Osteocyte (in vitro differentiated cells): ENCODE data around the gene GDF10. TPM values are rescaled to one million over a fixed set of nuclear protein-coding genes. Genes with fewer than 3 reads are reported as not detected.

ENCODE experiments used
- DNase-seq: peaks from one replicate; pipeline ENCODE4 v3.0.0; 2021; ENCODE audit warnings: mixed read lengths; ENCODE audit not compliant: unreplicated experiment; ENCODE audit errors: extremely low spot score
- H3K27ac Mint-ChIP-seq: one replicate; pipeline ENCODE4 v1.8.0; 2021; ENCODE audit warnings: mild to moderate bottlenecking, mixed read lengths; ENCODE audit not compliant: unreplicated experiment
- H3K27me3 Mint-ChIP-seq: one replicate; pipeline ENCODE4 v1.8.0; 2021; ENCODE audit warnings: mixed read lengths; ENCODE audit not compliant: unreplicated experiment
- H3K36me3 Mint-ChIP-seq: one replicate; pipeline ENCODE4 v1.8.0; 2021; ENCODE audit warnings: mixed read lengths; ENCODE audit not compliant: unreplicated experiment
- H3K4me1 Mint-ChIP-seq: one replicate; pipeline ENCODE4 v1.8.0; 2021; ENCODE audit warnings: mixed read lengths; ENCODE audit not compliant: unreplicated experiment
- H3K4me3 Mint-ChIP-seq: one replicate; pipeline ENCODE4 v1.8.0; 2021; ENCODE audit warnings: mild to moderate bottlenecking, moderate library complexity, mixed read lengths; ENCODE audit not compliant: unreplicated experiment
- H3K9me3 Mint-ChIP-seq: one replicate; pipeline ENCODE4 v1.8.0; 2021; ENCODE audit warnings: mixed read lengths; ENCODE audit not compliant: unreplicated experiment
- total RNA-seq: library from RNA; stranded (reverse); gene quantifications from 2 replicates; pipeline ENCODE4 v1.2.1, GENCODE V29; 2021
- TF ChIP-seq, protein P1 (sequence below): fragments of 200-600 bp; sonication (generic); IDR thresholded peaks from 2 replicates; pipeline ENCODE4 v1.5.0; 2021; ENCODE audit warnings: antibody characterized with exemption, mild to moderate bottlenecking, moderate library complexity

Gene GDF10
- total RNA-seq, 1 donor from 2014 or later: not detected

DNA sequence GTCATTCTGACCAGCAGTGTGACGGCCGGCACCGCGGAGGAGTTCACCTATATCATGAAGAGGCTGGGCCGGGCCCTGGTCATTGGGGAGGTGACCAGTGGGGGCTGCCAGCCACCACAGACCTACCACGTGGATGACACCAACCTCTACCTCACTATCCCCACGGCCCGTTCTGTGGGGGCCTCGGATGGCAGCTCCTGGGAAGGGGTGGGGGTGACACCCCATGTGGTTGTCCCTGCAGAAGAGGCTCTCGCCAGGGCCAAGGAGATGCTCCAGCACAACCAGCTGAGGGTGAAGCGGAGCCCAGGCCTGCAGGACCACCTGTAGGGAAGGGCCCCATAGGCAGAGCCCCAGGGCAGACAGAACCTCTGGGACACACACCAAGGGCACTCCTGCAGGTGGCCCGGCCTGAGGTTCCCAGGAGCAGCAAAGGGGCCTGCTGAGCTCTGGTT is 57.2 kb downstream of the GDF10 start:
- TF ChIP-seq, protein P1, sequence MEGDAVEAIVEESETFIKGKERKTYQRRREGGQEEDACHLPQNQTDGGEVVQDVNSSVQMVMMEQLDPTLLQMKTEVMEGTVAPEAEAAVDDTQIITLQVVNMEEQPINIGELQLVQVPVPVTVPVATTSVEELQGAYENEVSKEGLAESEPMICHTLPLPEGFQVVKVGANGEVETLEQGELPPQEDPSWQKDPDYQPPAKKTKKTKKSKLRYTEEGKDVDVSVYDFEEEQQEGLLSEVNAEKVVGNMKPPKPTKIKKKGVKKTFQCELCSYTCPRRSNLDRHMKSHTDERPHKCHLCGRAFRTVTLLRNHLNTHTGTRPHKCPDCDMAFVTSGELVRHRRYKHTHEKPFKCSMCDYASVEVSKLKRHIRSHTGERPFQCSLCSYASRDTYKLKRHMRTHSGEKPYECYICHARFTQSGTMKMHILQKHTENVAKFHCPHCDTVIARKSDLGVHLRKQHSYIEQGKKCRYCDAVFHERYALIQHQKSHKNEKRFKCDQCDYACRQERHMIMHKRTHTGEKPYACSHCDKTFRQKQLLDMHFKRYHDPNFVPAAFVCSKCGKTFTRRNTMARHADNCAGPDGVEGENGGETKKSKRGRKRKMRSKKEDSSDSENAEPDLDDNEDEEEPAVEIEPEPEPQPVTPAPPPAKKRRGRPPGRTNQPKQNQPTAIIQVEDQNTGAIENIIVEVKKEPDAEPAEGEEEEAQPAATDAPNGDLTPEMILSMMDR: no peak
- DNase-seq: no peak
- no peaks in the 10 kb centered on the region for H3K36me3 Mint-ChIP-seq
- no peaks in the 10 kb centered on the region for H3K27me3 Mint-ChIP-seq
- no peaks in the 10 kb centered on the region for H3K4me1 Mint-ChIP-seq
- H3K27ac Mint-ChIP-seq: no peak overlapping the region
- no peak overlapping the region for H3K4me3 Mint-ChIP-seq
- no peaks in the 10 kb centered on the region for H3K9me3 Mint-ChIP-seq

DNA sequence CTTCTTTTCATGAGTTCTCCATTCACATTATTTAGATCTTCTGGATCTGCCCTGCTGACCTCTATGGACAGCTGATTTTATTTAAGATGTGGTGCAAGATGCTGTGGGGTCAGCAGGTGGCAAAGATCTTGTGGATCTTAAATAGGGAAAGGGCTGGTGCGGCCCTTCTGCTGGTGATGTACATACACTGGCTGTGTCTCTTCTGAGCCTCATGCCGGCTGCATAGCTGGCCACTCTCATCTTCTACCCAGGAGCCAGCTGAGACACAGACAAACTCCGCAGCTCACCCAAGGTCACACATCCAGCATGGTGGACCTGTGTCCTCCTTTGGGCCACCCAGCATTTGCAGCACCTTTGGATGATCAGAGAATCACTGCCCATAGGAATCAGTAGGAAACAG is 57.9 kb downstream of the GDF10 start:
- Mint-ChIP-seq H3K4me1 (no peaks in the 10 kb centered on the region), H3K36me3 (no peaks in the 10 kb centered on the region), H3K27ac (no peak overlapping the region), H3K4me3 (no peak overlapping the region), H3K27me3 (no peaks in the 10 kb centered on the region), H3K9me3 (no peaks in the 10 kb centered on the region)
- TF ChIP-seq, protein P1: no peak
- no peak for DNase-seq

DNA sequence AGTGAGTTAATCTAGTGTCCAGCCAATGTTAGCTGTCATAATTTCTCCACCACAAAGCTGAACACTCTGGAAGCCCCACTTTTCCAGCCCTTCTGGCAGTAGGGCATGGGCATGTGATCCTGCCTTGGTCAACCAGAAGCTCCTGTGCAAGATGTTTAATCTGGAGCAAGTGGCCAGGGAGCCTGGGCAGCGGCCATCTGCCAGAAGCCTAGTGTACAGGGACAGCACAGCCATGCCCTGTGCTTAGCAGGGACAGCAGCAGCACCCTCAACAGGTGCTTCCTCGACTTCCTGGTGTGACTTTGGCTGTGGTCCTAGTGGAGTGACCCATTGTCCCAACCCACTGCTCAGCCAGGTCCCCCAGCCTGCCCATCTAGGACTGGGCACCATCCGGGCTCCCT is 58.5 kb downstream of the GDF10 start:
- no peak for DNase-seq
- no peaks in the 10 kb centered on the region for H3K4me1 Mint-ChIP-seq
- TF ChIP-seq, protein P1: no peak

DNA sequence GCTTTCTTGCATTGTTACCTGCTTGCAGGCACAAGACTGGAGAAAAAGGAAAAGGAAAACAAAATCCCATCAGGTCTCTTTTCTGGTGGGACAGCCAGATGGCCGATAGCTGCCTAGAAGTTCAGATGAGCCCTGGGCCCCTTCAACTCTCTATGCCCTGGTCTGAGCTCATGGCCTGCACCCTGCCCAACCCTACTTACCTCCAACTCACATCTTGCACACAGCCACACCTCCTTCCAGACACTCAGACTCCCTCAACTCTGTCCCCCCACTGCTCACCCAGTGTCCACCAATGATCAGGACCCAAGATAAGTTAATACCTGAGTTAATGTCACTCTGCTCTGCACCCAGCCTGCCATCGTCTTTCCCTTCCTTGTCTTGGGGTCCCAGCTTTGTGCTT is 59.1 kb downstream of the GDF10 start:
- H3K27me3 Mint-ChIP-seq: no peaks in the 10 kb centered on the region
- no peak overlapping the region for H3K27ac Mint-ChIP-seq
- TF ChIP-seq, protein P1: no peak
- no peak overlapping the region for H3K4me3 Mint-ChIP-seq
- no peak for DNase-seq
- no peaks in the 10 kb centered on the region for H3K9me3 Mint-ChIP-seq
- no peaks in the 10 kb centered on the region for H3K4me1 Mint-ChIP-seq
- no peaks in the 10 kb centered on the region for H3K36me3 Mint-ChIP-seq

More for the DNA sequence above, 58.5 kb downstream of the GDF10 start:
- H3K36me3 Mint-ChIP-seq: no peaks in the 10 kb centered on the region
- H3K4me3 Mint-ChIP-seq: no peak overlapping the region
- no peaks in the 10 kb centered on the region for H3K9me3 Mint-ChIP-seq
- H3K27ac Mint-ChIP-seq: no peak overlapping the region
- H3K27me3 Mint-ChIP-seq: no peaks in the 10 kb centered on the region

DNA sequence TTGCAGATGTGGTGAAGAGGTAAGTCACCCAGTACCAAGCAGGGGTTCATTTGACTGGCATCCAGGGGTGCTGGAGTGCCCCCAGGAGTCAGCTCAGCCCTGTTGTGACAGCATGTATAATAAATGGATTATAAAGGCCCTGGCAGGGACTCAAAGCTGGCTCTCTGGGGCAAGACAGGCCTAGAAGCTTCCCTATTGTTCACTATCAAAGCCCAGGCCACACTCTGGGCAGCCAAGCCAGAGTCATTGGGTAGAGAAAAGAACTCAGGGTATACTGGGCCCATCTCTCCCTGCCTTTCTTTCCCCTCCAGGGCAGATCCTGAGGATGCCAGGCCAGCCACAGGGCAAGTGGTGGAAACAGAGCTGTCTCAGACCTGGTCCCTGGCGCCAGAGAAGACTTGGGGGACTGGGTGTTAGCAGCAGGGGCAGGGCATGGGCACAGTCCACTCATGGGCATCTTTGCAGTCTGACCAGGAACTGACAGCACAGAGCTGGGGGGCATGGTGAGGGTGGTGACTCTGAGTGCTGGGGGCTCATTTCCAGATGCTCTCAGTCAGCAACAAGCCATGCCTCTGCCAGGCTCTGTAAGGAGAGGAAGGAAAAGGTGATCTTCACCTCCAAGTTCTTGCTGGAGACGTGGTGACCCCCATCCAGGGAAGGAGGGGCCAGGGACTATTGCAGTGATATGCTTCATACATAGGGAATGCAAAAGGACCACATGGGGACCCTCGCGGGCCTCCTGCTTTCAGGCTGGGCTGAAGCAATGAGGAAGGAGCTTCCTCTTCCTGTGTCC is 59.8 kb downstream of the GDF10 start:
- Mint-ChIP-seq H3K4me1 (no peaks in the 10 kb centered on the region), H3K27me3 (no peaks in the 10 kb centered on the region), H3K27ac (no peak overlapping the region), H3K4me3 (no peak overlapping the region), H3K36me3 (no peaks in the 10 kb centered on the region), H3K9me3 (no peaks in the 10 kb centered on the region)
- DNase-seq: no peak
- TF ChIP-seq, protein P1: no peak
